ENCODE results near the gene FOXP1.

The FOXP1 gene

GRCh38 chr3:71585887-71586809 is 2.6 kb upstream of the FOXP1 start:
- DNase-seq = no peak

- DNase-seq = no peak
These were observed 1.6 kb upstream of the FOXP1 start for GRCh38 chr3:71585131-71585530.

GRCh38 chr3:71584394-71585011 is 975 bp upstream of the FOXP1 start:
- no peak for DNase-seq

GRCh38 chr3:71582612-71583565 is 639 bp downstream of the FOXP1 start:
- peak; percentile 35 for DNase-seq

GRCh38 chr3:71582036-71582611 is 1.4 kb downstream of the FOXP1 start:
- peak; percentile 30 for DNase-seq

GRCh38 chr3:71581457-71582035 is 2.0 kb downstream of the FOXP1 start:
- no peak for DNase-seq

- no peak for DNase-seq
These were observed 2.7 kb downstream of the FOXP1 start for GRCh38 chr3:71580636-71581456.

- no peak for DNase-seq
These were observed 3.6 kb downstream of the FOXP1 start for GRCh38 chr3:71579935-71580406.

- no peak for DNase-seq
These were observed 4.1 kb downstream of the FOXP1 start for GRCh38 chr3:71579326-71579934.

- DNase-seq = no peak
These were observed 5.3 kb downstream of the FOXP1 start for GRCh38 chr3:71578054-71578751.

GRCh38 chr3:71577011-71577410 is 6.5 kb downstream of the FOXP1 start:
- no peak for DNase-seq

- DNase-seq = no peak
These were observed 8.1 kb downstream of the FOXP1 start for GRCh38 chr3:71575433-71575832.

- DNase-seq = no peak
These were observed 10.3 kb downstream of the FOXP1 start for GRCh38 chr3:71573181-71573580.

GRCh38 chr3:71570546-71570945 is 13.0 kb downstream of the FOXP1 start:
- no peak for DNase-seq

- DNase-seq = no peak
These were observed 15.3 kb downstream of the FOXP1 start for GRCh38 chr3:71568207-71568606.

GRCh38 chr3:71566776-71567175 is 16.8 kb downstream of the FOXP1 start:
- DNase-seq = no peak

GRCh38 chr3:71565976-71566375 is 17.6 kb downstream of the FOXP1 start:
- DNase-seq = no peak

GRCh38 chr3:71565316-71565715 is 18.2 kb downstream of the FOXP1 start:
- no peak for DNase-seq

- DNase-seq = no peak
These were observed 19.2 kb downstream of the FOXP1 start for GRCh38 chr3:71564361-71564760.

GRCh38 chr3:71563827-71564226 is 19.7 kb downstream of the FOXP1 start:
- DNase-seq = no peak
